GM20431 (cell line): ENCODE data around the gene ZBTB32.

Experiments
- in situ Hi-C: fragments of 300-500 bp; cut with MseI, MboI; formaldehyde crosslinking; loops from one replicate; pipeline ENCODE4 v1.15.0; 2020; ENCODE audit warnings: low sequenced_read_pairs; ENCODE audit not compliant: unreplicated experiment

ZBTB32 gene

GRCh38 chr19:35748106-35749020 lies 44.0 kb downstream of the ZBTB32 start, which contains the start of gene LIN37:
LIN37 (plus strand) TSS chr19:35748576; CDS start chr19:35748725, 149 bp downstream.
- in situ Hi-C loops = no loop called here

GRCh38 chr19:35750167-35750566 lies 45.8 kb downstream of the ZBTB32 start:
- in situ Hi-C loops = no loop called here

GRCh38 chr19:35751839-35752745 lies 47.7 kb downstream of the ZBTB32 start:
- in situ Hi-C loops = no loop called here

GRCh38 chr19:35752746-35753350 lies 48.5 kb downstream of the ZBTB32 start:
- in situ Hi-C loops = no loop called here

GRCh38 chr19:35753634-35754369 lies 49.4 kb downstream of the ZBTB32 start:
- in situ Hi-C loops = no loop called here

DNA sequence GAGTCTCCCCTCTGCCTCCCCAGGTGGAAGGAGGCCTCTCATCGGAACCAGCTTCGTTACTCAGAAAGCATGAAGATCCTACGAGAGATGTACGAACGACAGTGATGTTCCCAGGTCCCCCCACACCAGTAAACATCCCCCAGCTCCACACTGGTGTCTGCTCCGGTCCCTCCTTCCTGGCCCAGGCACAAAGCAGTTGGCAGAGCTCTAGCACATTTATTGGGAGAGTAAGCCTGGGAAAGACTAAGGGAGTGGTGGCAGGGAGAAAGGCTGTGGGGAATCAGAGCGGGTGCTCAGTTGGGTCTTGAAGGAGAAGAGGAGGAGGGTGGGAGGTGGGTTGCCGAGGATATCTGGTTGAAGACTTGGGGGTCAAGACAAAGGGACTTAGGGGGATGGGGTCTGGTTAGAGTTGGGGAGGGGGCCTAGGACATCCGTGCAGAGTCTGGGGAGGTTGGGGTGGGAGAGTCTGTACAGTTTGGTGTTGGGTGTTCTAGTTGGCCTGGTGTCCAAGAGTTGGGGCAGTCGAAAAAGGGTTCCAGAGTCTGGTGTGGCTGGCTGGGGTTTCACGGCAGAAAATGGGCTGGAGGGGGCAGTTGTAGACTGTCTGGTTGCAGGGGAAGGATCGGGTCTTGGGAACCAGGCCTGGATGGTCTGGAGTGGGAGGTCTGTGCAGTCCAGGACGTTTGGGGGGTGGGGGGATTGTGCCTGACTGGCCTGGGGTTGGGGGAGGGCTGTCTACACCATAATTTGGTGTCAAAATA lies 50.2 kb downstream of the ZBTB32 start:
- in situ Hi-C loops = no loop called here

DNA sequence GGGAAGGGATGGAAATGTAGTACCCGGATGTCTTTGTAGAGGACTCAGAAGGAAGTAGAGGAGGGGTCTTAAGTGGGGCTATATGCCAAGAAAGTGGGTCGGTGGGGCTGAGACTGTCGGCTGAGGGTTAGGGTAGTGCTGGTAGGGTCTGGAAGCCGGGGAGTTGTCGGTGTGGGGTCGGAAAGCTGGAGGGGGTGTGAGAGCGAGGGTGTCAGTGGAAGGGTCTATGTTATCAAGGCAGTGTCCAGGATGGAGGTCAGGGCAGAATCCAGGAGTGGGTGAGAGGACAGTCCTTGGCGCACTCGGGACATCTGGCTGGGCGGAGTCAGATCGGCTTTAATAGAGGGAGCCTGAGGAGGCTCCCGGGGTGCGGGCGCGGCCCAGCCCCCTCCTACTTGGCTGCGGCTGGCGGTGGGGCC lies 50.8 kb downstream of the ZBTB32 start:
- in situ Hi-C loops = no loop called here

- in situ Hi-C loops = no loop called here
These were observed 51.4 kb downstream of the ZBTB32 start for GRCh38 chr19:35755550-35756376.

- in situ Hi-C loops = no loop called here
These were observed 52.2 kb downstream of the ZBTB32 start, which contains the start of gene HSPB6 for GRCh38 chr19:35756377-35757230. HSPB6 (minus strand) TSS chr19:35757029; CDS start chr19:35757008, 21 bp downstream.

GRCh38 chr19:35757231-35757748 lies 52.9 kb downstream of the ZBTB32 start:
- in situ Hi-C loops = no loop called here

GRCh38 chr19:35757749-35758608 lies 53.6 kb downstream of the ZBTB32 start, which contains the start of gene PROSER3:
PROSER3 (plus strand) TSS chr19:35758176; CDS start chr19:35758216, 40 bp downstream.
- in situ Hi-C loops = no loop called here

GRCh38 chr19:35759697-35760096 lies 55.3 kb downstream of the ZBTB32 start:
- in situ Hi-C loops = no loop called here

DNA sequence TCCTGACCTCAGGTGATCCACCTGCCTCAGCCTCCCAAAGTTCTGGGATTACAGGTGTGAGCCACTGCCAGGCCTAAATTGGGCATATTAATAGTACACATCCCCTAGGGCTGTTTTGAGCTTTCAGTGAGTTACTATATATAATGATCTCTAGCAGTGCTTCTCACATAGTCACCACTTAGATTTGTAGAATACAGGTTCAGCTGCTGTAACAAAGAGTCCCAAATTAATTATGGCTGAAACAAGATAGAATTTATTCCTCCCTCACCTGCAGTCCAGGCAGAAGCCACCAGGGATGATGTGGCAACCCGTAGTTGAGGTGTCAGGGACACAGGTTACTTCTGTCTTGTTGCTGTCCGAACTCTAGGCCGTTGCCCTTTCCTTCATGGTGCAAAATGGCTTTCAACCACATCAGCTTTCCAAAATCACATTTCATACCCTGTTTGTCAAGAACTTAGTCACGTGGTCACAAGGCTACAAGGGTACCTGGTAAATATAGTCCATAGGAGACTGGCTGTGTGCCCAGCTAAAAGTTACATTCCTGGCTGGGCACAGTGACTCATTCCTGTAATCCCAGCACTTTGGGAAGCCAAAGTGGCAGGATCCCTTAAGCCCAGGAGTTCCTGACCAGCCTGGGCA lies 56.5 kb downstream of the ZBTB32 start:
- in situ Hi-C loops = no loop called here

- in situ Hi-C loops = no loop called here
These were observed 60.3 kb downstream of the ZBTB32 start for GRCh38 chr19:35764432-35765315.
